Measurements from ENCODE around the gene ZNF426.

The ZNF426 gene

DNA sequence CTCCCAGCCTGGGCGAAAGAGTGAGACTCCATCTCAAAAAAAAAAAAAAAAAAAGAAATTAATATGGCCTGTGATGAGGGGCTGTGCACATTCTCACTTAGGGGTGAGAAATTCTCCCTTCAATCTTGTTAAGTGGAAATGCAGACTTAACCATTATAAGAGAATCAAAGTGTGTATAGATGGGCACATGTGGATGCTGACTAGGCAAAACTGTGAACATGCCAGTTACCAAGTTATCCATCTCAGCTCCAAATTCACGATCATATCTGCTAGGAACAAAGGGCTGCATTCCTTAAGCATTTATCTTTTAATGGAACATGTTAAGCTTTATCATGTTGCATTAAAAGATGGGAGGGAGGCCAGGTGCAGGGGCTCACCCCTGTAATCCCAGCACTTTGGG lies 44.3 kb downstream of the ZNF426 start:
- no peak for DNase-seq

DNA sequence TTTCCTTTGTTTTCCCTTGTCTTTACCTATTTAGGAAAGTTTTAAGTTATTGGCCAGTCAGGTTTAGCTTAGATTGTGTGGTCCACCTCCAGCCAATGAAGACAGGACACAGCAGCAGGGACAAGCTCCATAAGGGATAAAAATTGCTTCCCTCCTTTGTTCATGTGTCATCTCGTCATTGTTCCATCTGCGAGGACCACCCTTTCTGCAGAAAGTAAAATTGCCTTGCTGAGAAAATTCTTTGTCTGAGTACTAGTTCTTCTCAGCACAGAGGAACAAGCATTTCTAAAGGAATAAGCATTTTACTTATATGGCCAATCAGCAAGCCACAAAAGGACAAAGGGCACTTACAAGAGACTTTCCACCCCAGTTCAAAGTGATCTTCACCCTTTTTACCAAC lies 51.4 kb downstream of the ZNF426 start:
- no peak for DNase-seq

DNA sequence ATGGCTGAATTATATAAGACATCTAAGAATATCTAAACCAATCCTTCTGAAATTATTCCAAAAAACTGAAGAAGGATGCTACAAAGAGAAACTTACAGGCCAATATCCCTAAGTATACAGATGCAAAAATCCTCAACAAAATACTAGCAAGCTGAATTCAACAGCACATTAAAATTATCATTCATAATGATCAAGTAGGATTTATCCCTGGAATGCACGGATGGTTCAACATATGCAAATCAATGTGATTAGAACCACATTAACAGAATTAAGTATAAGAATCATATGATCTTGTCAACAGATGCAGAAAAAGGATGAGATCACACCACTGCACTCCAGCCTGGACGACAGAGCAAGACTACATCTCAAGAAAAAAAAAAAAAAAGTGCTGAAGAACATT lies 53.3 kb downstream of the ZNF426 start:
- no peak for DNase-seq

DNA sequence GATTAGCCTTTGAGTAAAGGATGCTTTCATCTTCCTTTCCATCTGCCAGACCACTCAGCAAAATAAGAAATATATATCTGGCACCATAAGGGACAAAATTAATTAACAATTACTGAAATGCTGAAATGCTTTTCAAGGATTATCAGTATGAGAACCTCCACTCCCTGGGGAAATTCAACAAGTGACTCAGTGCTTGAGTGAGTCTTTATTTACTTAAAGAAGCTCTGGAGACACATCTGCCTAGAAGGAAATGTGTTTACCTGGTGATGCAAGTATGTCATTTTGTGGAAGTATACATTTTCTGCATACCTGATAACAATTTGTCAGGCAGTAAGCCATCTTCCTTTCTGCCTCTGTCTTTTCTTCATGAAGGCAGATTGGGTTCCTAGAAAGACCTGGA lies 63.5 kb downstream of the ZNF426 start:
- DNase-seq, result no peak
